GM19240 (cell line): Measurements from ENCODE around the gene STK16.
A peak's percentile ranks its signal among the peaks of the same experiment; 100 is the strongest.

Experiments used
- DNase-seq: peaks from one replicate; pipeline ENCODE4 v3.0.0; 2011; ENCODE audit warnings: low spot score; ENCODE audit not compliant: insufficient read length

The STK16 gene

GRCh38 chr2:219213486-219214071 lies 31.7 kb upstream of the STK16 start:
- no peak for DNase-seq

GRCh38 chr2:219214141-219214540 lies 31.1 kb upstream of the STK16 start:
- no peak for DNase-seq

- no peak for DNase-seq
Observed at GRCh38 chr2:219214786-219215185, 30.5 kb upstream of the STK16 start.

DNA sequence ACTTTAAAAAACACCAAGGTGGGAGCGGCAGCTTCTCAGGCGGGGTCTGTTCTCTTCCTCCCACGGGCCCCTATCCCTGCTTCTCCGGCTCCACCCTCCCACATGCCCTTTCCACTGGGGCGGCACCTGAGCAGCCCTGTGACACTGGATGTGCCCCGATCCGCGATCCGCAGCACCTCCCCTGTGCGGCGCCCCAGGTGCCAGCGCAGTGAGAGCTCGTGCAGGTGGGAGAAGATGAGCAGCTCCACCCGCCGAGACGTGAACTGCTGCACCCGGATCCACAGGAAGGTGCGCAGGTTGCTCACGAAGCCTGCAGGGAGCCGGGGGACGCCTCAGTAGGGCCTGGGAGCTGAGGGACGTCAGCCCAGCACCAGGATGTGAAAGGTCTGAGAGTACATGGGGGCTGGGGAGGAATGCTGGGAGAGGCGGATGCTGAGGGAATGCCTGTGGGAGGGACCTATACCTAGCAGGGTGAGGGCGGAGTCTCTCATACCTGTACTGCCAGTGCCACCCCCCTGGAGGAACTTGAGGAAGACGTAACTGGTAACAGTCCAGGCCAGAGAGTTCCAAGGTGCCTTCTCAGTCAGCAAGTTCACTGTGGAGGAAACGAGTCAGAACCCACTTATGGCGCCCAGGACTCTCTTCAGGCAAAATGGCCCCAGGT lies 29.3 kb upstream of the STK16 start:
- no peak for DNase-seq

- no peak for DNase-seq
Observed at GRCh38 chr2:219216535-219216915, 28.8 kb upstream of the STK16 start.

DNA sequence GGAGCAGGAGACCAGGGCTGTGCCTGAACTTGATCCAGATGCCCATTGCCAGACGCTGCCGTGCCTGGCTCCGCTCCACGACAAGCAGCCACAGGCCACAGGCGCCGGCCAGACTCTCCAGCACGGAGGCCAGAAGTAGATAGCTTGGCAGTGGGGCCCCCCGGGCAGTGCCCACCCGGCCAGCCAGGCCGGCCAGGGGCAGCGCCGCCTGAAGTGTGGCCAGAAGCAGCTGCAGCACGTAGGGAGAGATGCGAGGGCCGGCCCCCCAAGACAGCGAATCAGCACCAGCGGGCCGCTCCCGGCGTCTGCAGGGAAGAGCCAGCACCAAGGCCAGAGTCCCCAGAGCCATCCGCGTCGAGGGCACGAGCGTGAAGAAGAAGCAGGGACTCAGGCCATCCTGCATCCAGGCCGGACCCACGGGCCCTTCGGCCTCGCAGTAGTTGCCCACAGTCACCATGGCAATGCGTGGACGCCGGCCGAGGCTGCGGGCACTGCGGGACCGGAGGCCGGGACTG lies 27.0 kb upstream of the STK16 start:
- no peak for DNase-seq

GRCh38 chr2:219218732-219219701 lies 26.3 kb upstream of the STK16 start, which contains the start of gene ABCB6:
Gene ABCB6 (minus strand): TSS chr2:219218958. CDS start chr2:219218673, 285 bp downstream.
- peak; percentile 95 for DNase-seq

- no peak for DNase-seq
Observed at GRCh38 chr2:219219784-219220532, 25.3 kb upstream of the STK16 start.

DNA sequence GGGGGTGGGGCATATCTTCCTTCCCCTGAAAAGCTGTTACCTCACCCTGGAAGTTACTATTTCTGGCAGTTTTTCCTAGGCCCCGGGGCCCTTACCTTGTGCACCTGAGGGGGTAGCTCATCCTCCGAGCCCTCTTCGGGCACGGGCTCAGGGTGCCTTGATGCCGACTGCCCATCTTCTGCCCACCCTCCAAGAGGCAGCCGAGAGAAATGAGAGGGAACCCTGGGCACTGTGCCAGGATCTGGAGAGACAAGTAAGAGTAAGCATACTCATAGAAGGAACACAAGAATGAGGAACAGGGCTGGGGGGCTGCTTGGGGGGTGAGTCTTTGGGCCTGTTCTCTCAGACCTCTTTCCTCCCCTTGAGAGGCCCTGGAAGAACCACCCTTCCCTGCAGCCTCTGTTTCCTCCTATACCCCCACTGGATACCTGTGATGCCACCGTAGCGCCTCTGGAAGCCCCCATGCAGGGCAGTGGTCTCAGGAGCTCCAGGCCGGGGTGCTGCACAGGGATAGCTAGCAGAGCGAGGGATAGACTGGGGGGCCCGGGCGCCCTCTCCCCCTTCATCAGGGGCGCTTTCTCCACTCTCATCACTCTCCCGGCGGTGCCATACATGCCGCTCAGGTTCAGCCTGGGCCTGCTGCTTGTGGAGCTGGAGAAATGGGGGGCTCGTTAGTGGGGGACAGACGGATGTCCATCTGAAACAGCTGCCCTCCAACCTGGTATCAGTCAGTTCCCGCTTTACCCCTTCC lies 24.5 kb upstream of the STK16 start:
- no peak for DNase-seq

DNA sequence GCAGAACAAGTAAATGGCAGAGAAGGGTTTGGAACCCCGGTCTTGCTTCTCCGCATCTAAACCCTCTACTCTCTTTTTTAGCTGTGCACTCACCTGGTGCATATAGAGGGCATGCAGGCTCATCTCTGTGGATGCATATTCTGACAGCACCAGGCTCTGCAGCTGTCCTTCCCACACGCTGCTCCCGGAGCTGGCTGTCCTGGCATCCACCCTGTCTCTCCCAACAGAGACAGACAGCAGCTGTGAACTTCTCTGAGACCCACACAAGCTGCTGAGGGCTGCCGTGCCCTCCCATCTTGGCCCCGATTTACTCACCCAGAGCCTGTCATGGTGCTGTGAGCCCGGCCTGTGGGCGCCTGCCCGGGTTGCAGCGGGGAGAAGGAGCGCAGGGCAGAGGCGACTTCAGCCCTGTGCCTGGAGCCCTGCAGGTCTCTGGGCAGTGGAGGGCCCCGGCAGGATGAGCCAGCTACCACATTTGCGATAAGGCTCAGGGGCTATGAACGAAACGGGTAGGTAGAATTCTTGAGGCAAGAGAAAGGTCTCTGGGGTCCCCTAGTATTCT lies 23.2 kb upstream of the STK16 start:
- no peak for DNase-seq

- DNase-seq = no peak
Observed at GRCh38 chr2:219223831-219224610, 21.3 kb upstream of the STK16 start.

GRCh38 chr2:219225350-219225749 lies 19.9 kb upstream of the STK16 start:
- no peak for DNase-seq

- no peak for DNase-seq
Observed at GRCh38 chr2:219228041-219228910, 17.0 kb upstream of the STK16 start.

DNA sequence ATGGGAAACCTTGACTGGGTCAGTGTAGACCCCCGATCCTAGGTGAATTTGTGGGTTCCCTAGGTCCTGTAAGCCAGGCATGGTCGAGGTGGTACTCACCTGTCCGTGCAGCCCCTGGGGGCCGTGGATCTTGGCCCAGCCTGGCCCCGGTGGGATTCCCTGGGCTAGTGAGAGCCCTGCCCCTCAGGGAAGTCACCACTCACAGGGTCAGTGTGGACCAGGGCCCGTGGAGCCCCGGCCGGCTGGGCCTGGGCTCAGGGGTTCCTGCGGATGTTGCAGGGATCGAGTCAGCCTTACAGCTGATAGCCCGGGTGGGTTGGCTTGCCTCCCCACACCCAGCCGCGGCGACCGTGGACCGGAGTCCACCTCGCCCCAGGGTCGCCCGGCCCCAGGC lies 16.4 kb upstream of the STK16 start:
- no peak for DNase-seq

- peak; percentile 99 for DNase-seq
Observed at GRCh38 chr2:219229305-219230058, 15.8 kb upstream of the STK16 start, which contains the start of the genes ANKZF1 and ATG9A. Gene ANKZF1 (plus strand): TSS chr2:219229806. CDS start chr2:219230258, 452 bp downstream. Gene ATG9A (minus strand): TSS chr2:219229636. CDS start chr2:219228024, 1,612 bp downstream.

DNA sequence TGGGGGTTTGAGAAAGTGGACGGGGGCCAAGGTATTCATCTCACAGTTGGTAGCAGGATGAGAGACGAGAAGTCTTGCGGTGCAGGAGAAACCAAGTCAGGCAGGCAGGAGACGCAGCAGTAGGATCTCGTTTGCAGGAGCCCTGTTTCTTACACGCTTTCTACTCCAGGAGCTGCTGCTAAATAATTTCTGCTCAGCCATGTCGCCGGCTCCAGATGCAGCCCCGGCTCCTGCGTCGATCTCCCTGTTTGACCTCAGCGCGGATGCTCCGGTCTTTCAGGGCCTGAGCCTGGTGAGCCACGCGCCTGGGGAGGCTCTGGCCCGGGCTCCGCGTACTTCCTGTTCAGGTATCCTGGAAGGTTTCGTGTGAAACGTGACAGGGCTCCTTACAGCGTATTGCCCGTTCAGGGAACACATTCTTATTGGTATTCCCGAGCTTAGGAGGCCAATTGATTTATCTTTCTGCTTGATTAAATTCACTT lies 15.2 kb upstream of the STK16 start:
- DNase-seq = peak; percentile 55

DNA sequence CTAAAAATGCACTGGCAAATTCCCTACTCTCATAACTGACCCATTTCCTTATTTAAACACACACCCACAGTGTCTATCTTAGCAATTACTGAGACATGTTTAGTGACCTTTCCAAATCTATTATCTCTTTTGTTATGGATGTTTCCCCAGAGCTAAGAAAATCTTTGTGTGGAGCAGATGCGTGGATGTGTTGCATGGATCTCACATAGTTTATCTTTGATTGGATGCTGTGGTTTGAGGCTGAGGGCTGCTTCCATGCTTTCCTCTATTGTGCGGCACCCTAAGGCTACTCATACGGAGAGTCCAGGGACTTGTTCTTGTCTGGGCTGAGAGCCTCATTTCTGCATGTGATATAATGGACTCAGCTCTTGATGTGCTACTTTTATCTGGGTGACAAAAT lies 10.9 kb upstream of the STK16 start:
- no peak for DNase-seq
